ENCODE results near the gene CAB39.

The CAB39 gene

GRCh38 chr2:230864605-230865306 is 152.1 kb downstream of the CAB39 start, which contains the start of gene ITM2C:
TSS of gene ITM2C (plus strand) at chr2:230864942. CDS start at chr2:230865026, 84 bp downstream.
- peaks cover 30% of the 10 kb centered on the region for H3K4me1 ChIP-seq (ENCODE audit: control insufficient read depth, insufficient read depth, low read length)
- no peaks in the 10 kb centered on the region for H3K27me3 ChIP-seq (ENCODE audit: control insufficient read depth, insufficient read depth, low read length)
- peak within 1 kb of the TSS; percentile 95 for H3K4me3 ChIP-seq (ENCODE audit: low read length)
- no CpG with 5 or more reads among the region's 76 CpGs for WGBS (ENCODE audit: insufficient coverage, insufficient read length)
- H3K9me3 ChIP-seq (ENCODE audit: control insufficient read depth, insufficient read depth, low read length), result no peaks in the 10 kb centered on the region
- H3K36me3 ChIP-seq (ENCODE audit: control insufficient read depth, insufficient read depth, low read length), result no peaks in the 10 kb centered on the region
- DNase-seq (ENCODE audit: low read depth, low spot score), result no peak
- no peak within 1 kb of the TSS for H3K27ac ChIP-seq (ENCODE audit: low read length)

GRCh38 chr2:230865307-230865765 is 152.7 kb downstream of the CAB39 start:
- Histone ChIP-seq H3K9me3 (ENCODE audit: control insufficient read depth, insufficient read depth, low read length) (no peaks in the 10 kb centered on the region), H3K27ac (ENCODE audit: low read length) (no peak overlapping the region), H3K4me3 (ENCODE audit: low read length) (peak overlapping the region; percentile 95), H3K36me3 (ENCODE audit: control insufficient read depth, insufficient read depth, low read length) (no peaks in the 10 kb centered on the region), H3K4me1 (ENCODE audit: control insufficient read depth, insufficient read depth, low read length) (peaks cover 36% of the 10 kb centered on the region), H3K27me3 (ENCODE audit: control insufficient read depth, insufficient read depth, low read length) (no peaks in the 10 kb centered on the region)
- DNase-seq (ENCODE audit: low read depth, low spot score), result no peak
- no CpG with 5 or more reads among the region's 24 CpGs for WGBS (ENCODE audit: insufficient coverage, insufficient read length)

GRCh38 chr2:230865766-230866755 is 153.4 kb downstream of the CAB39 start:
- peak overlapping the region; percentile 95 for H3K4me3 ChIP-seq (ENCODE audit: low read length)
- H3K27ac ChIP-seq (ENCODE audit: low read length), result no peak overlapping the region
- no peak for DNase-seq (ENCODE audit: low read depth, low spot score)

GRCh38 chr2:230866756-230867523 is 154.3 kb downstream of the CAB39 start:
- no peak for DNase-seq (ENCODE audit: low read depth, low spot score)
- Histone ChIP-seq H3K27ac (ENCODE audit: low read length) (no peak overlapping the region), H3K27me3 (ENCODE audit: control insufficient read depth, insufficient read depth, low read length) (no peaks in the 10 kb centered on the region), H3K4me3 (ENCODE audit: low read length) (no peak overlapping the region), H3K36me3 (ENCODE audit: control insufficient read depth, insufficient read depth, low read length) (no peaks in the 10 kb centered on the region), H3K4me1 (ENCODE audit: control insufficient read depth, insufficient read depth, low read length) (peaks cover 39% of the 10 kb centered on the region), H3K9me3 (ENCODE audit: control insufficient read depth, insufficient read depth, low read length) (no peaks in the 10 kb centered on the region)
- WGBS (ENCODE audit: insufficient coverage, insufficient read length), result no CpG with 5 or more reads among the region's 13 CpGs

More at GRCh38 chr2:230865766-230866755, 153.4 kb downstream of the CAB39 start:
- Histone ChIP-seq H3K27me3 (ENCODE audit: control insufficient read depth, insufficient read depth, low read length) (no peaks in the 10 kb centered on the region), H3K9me3 (ENCODE audit: control insufficient read depth, insufficient read depth, low read length) (no peaks in the 10 kb centered on the region), H3K4me1 (ENCODE audit: control insufficient read depth, insufficient read depth, low read length) (peaks cover 38% of the 10 kb centered on the region), H3K36me3 (ENCODE audit: control insufficient read depth, insufficient read depth, low read length) (no peaks in the 10 kb centered on the region)
- WGBS (ENCODE audit: insufficient coverage, insufficient read length), result no CpG with 5 or more reads among the region's 35 CpGs

GRCh38 chr2:230868161-230868946 is 155.7 kb downstream of the CAB39 start:
- Histone ChIP-seq H3K9me3 (ENCODE audit: control insufficient read depth, insufficient read depth, low read length) (no peaks in the 10 kb centered on the region), H3K4me1 (ENCODE audit: control insufficient read depth, insufficient read depth, low read length) (peaks cover 39% of the 10 kb centered on the region), H3K27me3 (ENCODE audit: control insufficient read depth, insufficient read depth, low read length) (no peaks in the 10 kb centered on the region), H3K27ac (ENCODE audit: low read length) (no peak overlapping the region), H3K36me3 (ENCODE audit: control insufficient read depth, insufficient read depth, low read length) (no peaks in the 10 kb centered on the region), H3K4me3 (ENCODE audit: low read length) (no peak overlapping the region)
- DNase-seq (ENCODE audit: low read depth, low spot score), result no peak
- WGBS (ENCODE audit: insufficient coverage, insufficient read length), result no CpG with 5 or more reads among the region's 15 CpGs

GRCh38 chr2:230868947-230869913 is 156.6 kb downstream of the CAB39 start:
- H3K36me3 ChIP-seq (ENCODE audit: control insufficient read depth, insufficient read depth, low read length), result peaks cover 7% of the 10 kb centered on the region
- H3K4me3 ChIP-seq (ENCODE audit: low read length), result no peak overlapping the region
- no peak overlapping the region for H3K27ac ChIP-seq (ENCODE audit: low read length)
- no CpG with 5 or more reads among the region's 19 CpGs for WGBS (ENCODE audit: insufficient coverage, insufficient read length)
- no peaks in the 10 kb centered on the region for H3K9me3 ChIP-seq (ENCODE audit: control insufficient read depth, insufficient read depth, low read length)
- peaks cover 33% of the 10 kb centered on the region for H3K4me1 ChIP-seq (ENCODE audit: control insufficient read depth, insufficient read depth, low read length)
- H3K27me3 ChIP-seq (ENCODE audit: control insufficient read depth, insufficient read depth, low read length), result no peaks in the 10 kb centered on the region
- DNase-seq (ENCODE audit: low read depth, low spot score), result no peak

- WGBS (ENCODE audit: insufficient coverage, insufficient read length), result no CpG with 5 or more reads among the region's 11 CpGs
- no peaks in the 10 kb centered on the region for H3K27me3 ChIP-seq (ENCODE audit: control insufficient read depth, insufficient read depth, low read length)
- H3K4me3 ChIP-seq (ENCODE audit: low read length), result no peak overlapping the region
- no peaks in the 10 kb centered on the region for H3K9me3 ChIP-seq (ENCODE audit: control insufficient read depth, insufficient read depth, low read length)
- no peak overlapping the region for H3K27ac ChIP-seq (ENCODE audit: low read length)
- no peak for DNase-seq (ENCODE audit: low read depth, low spot score)
- peaks cover 14% of the 10 kb centered on the region for H3K36me3 ChIP-seq (ENCODE audit: control insufficient read depth, insufficient read depth, low read length)
- peaks cover 33% of the 10 kb centered on the region for H3K4me1 ChIP-seq (ENCODE audit: control insufficient read depth, insufficient read depth, low read length)
These were observed 157.4 kb downstream of the CAB39 start for GRCh38 chr2:230869914-230870543.

Data from iPS DF 6.9 (cell line).